HUES64 (cell line): ENCODE data around the gene CLDN14.
"Not testable (repeated sequence)": the region's sequence is repeated elsewhere in the genome, so short reads cannot be mapped to it uniquely, and the experiment has no call there.

Experiments
- H3K27ac ChIP-seq: 2 replicates; pipeline ENCODE4 v1.7.0; 2013; ENCODE audit warnings: low read depth, low read length, inconsistent platforms
- H3K27me3 ChIP-seq: 2 replicates; pipeline ENCODE4 v1.6.1; 2013; ENCODE audit warnings: mild to moderate bottlenecking, low read length; ENCODE audit not compliant: insufficient read depth
- H3K36me3 ChIP-seq: 2 replicates; pipeline ENCODE4 v1.6.1; 2013; ENCODE audit warnings: mild to moderate bottlenecking, low read length; ENCODE audit not compliant: insufficient read depth
- H3K4me1 ChIP-seq: 2 replicates; pipeline ENCODE4 v1.6.1; 2013; ENCODE audit warnings: mild to moderate bottlenecking, low read length, moderate library complexity; ENCODE audit not compliant: insufficient read depth
- H3K4me3 ChIP-seq: 2 replicates; pipeline ENCODE4 v1.5.1; 2013; ENCODE audit warnings: mild to moderate bottlenecking, low read length, moderate library complexity
- H3K9ac ChIP-seq: 2 replicates; pipeline ENCODE4 v1.6.1; 2013; ENCODE audit warnings: mild to moderate bottlenecking, low read depth, low read length
- H3K9me3 ChIP-seq: 2 replicates; pipeline ENCODE4 v1.6.1; 2013; ENCODE audit warnings: low read depth, low read length; ENCODE audit not compliant: insufficient read depth
- WGBS: fragments of 150-250, 120-280 bp; methylation state at CpG from one replicate; pipeline ENCODE4 v1.1.7; 2013; ENCODE audit warnings: missing lambda C conversion rate; 5-methylcytosine and 5-hydroxymethylcytosine counted together

Gene CLDN14

GRCh38 chr21:36482181-36482580, 2.3 kb upstream of the CLDN14 start:
- H3K4me1 ChIP-seq, result peaks cover 4% of the 10 kb centered on the region; the same call in 1 of the 2 replicates
- no peak overlapping the region for H3K4me3 ChIP-seq
- 67% methylated on average over 4 of the region's 4 CpGs for WGBS
- H3K9me3 ChIP-seq, result no peaks in the 10 kb centered on the region
- H3K27ac ChIP-seq, result no peak overlapping the region
- no peaks in the 10 kb centered on the region for H3K27me3 ChIP-seq
- no peak overlapping the region for H3K9ac ChIP-seq
- H3K36me3 ChIP-seq, result no peaks in the 10 kb centered on the region

GRCh38 chr21:36481639-36482038, 1.7 kb upstream of the CLDN14 start:
- Histone ChIP-seq H3K36me3 (no peaks in the 10 kb centered on the region), H3K4me3 (no peak overlapping the region), H3K9ac (no peak overlapping the region), H3K27me3 (no peaks in the 10 kb centered on the region), H3K4me1 (peaks cover 4% of the 10 kb centered on the region; the same call in 1 of the 2 replicates), H3K27ac (no peak overlapping the region), H3K9me3 (no peaks in the 10 kb centered on the region)
- WGBS, result 94% methylated on average over 3 of the region's 5 CpGs

- H3K27ac ChIP-seq, result no peak overlapping the region
- H3K9ac ChIP-seq, result no peak overlapping the region
- peaks cover 4% of the 10 kb centered on the region; the same call in 1 of the 2 replicates for H3K4me1 ChIP-seq
- H3K4me3 ChIP-seq, result no peak overlapping the region
- no peaks in the 10 kb centered on the region for H3K9me3 ChIP-seq
- no peaks in the 10 kb centered on the region for H3K27me3 ChIP-seq
- 93% methylated on average over 12 of the region's 12 CpGs for WGBS
- H3K36me3 ChIP-seq, result no peaks in the 10 kb centered on the region
These were observed 696 bp upstream of the CLDN14 start for GRCh38 chr21:36480618-36481017.

- H3K36me3 ChIP-seq, result no peaks in the 10 kb centered on the region
- H3K27ac ChIP-seq, result no peak overlapping the region
- H3K4me3 ChIP-seq, result no peak overlapping the region
- no peaks in the 10 kb centered on the region for H3K9me3 ChIP-seq
- no peaks in the 10 kb centered on the region for H3K27me3 ChIP-seq
- 68% methylated on average over 7 of the region's 7 CpGs for WGBS
- no peak overlapping the region for H3K9ac ChIP-seq
- H3K4me1 ChIP-seq, result peaks cover 4% of the 10 kb centered on the region; the same call in 1 of the 2 replicates
These were observed 981 bp downstream of the CLDN14 start for GRCh38 chr21:36478941-36479340.

GRCh38 chr21:36478207-36478701, 1.7 kb downstream of the CLDN14 start:
- H3K9ac ChIP-seq, result no peak overlapping the region
- peaks cover 4% of the 10 kb centered on the region; the same call in 1 of the 2 replicates for H3K4me1 ChIP-seq
- 83% methylated on average over 6 of the region's 6 CpGs for WGBS
- no peak overlapping the region for H3K4me3 ChIP-seq
- H3K27ac ChIP-seq, result no peak overlapping the region
- H3K36me3 ChIP-seq, result no peaks in the 10 kb centered on the region
- no peaks in the 10 kb centered on the region for H3K27me3 ChIP-seq
- H3K9me3 ChIP-seq, result no peaks in the 10 kb centered on the region

- Histone ChIP-seq H3K27ac (no peak overlapping the region), H3K36me3 (no peaks in the 10 kb centered on the region), H3K9me3 (no peaks in the 10 kb centered on the region), H3K4me1 (peaks cover 4% of the 10 kb centered on the region; the same call in 1 of the 2 replicates), H3K9ac (no peak overlapping the region), H3K27me3 (no peaks in the 10 kb centered on the region), H3K4me3 (no peak overlapping the region)
- WGBS, result 87% methylated on average over 7 of the region's 7 CpGs
These were observed 2.4 kb downstream of the CLDN14 start for GRCh38 chr21:36477559-36477958.

GRCh38 chr21:36477001-36477400, 2.9 kb downstream of the CLDN14 start:
- WGBS, result 91% methylated on average over 4 of the region's 4 CpGs
- no peak overlapping the region for H3K4me3 ChIP-seq
- no peak overlapping the region for H3K27ac ChIP-seq
- no peak overlapping the region for H3K9ac ChIP-seq
- H3K4me1 ChIP-seq, result peaks cover 4% of the 10 kb centered on the region; the same call in 1 of the 2 replicates
- no peaks in the 10 kb centered on the region for H3K36me3 ChIP-seq
- H3K27me3 ChIP-seq, result no peaks in the 10 kb centered on the region
- H3K9me3 ChIP-seq, result no peaks in the 10 kb centered on the region

- H3K27ac ChIP-seq, H3K27me3 ChIP-seq, H3K4me3 ChIP-seq, H3K4me1 ChIP-seq, H3K36me3 ChIP-seq, H3K9ac ChIP-seq, H3K9me3 ChIP-seq: not testable (repeated sequence)
- WGBS, result 90% methylated on average over 5 of the region's 5 CpGs
These were observed 3.4 kb downstream of the CLDN14 start for GRCh38 chr21:36476541-36476940.

GRCh38 chr21:36474591-36474990, 5.3 kb downstream of the CLDN14 start:
- H3K9ac ChIP-seq, result no peak overlapping the region
- H3K27me3 ChIP-seq, result no peaks in the 10 kb centered on the region
- no peak overlapping the region for H3K4me3 ChIP-seq
- WGBS, result 91% methylated on average over 6 of the region's 6 CpGs
- H3K27ac ChIP-seq, result no peak overlapping the region
- H3K4me1 ChIP-seq, result peaks cover 14% of the 10 kb centered on the region
- no peaks in the 10 kb centered on the region for H3K9me3 ChIP-seq
- no peaks in the 10 kb centered on the region for H3K36me3 ChIP-seq

- no peak overlapping the region for H3K27ac ChIP-seq
- no peaks in the 10 kb centered on the region for H3K9me3 ChIP-seq
- peaks cover 10% of the 10 kb centered on the region; the same call in 1 of the 2 replicates for H3K4me1 ChIP-seq
- no peak overlapping the region for H3K9ac ChIP-seq
- no peaks in the 10 kb centered on the region for H3K27me3 ChIP-seq
- no peak overlapping the region for H3K4me3 ChIP-seq
- H3K36me3 ChIP-seq, result no peaks in the 10 kb centered on the region
- 100% methylated on average over 1 of the region's 1 CpG for WGBS
These were observed 6.7 kb downstream of the CLDN14 start for GRCh38 chr21:36473203-36473602.

- Histone ChIP-seq H3K27ac (no peak overlapping the region), H3K9ac (no peak overlapping the region)
- whole genome bisulfite sequencing, result 94% methylated on average over 2 of the region's 2 CpGs
These were observed 7.5 kb downstream of the CLDN14 start for GRCh38 chr21:36472377-36472776.

GRCh38 chr21:36471254-36471723, 8.6 kb downstream of the CLDN14 start:
- Histone ChIP-seq H3K27me3 (no peaks in the 10 kb centered on the region), H3K27ac (no peak overlapping the region), H3K36me3 (no peaks in the 10 kb centered on the region), H3K4me1 (peaks cover 10% of the 10 kb centered on the region; the same call in 1 of the 2 replicates), H3K4me3 (no peak overlapping the region), H3K9ac (no peak overlapping the region), H3K9me3 (no peaks in the 10 kb centered on the region)
- WGBS, result 86% methylated on average over 1 of the region's 1 CpG

More at GRCh38 chr21:36472377-36472776, 7.5 kb downstream of the CLDN14 start:
- no peak overlapping the region for H3K4me3 ChIP-seq
- H3K4me1 ChIP-seq, result peaks cover 10% of the 10 kb centered on the region; the same call in 1 of the 2 replicates
- H3K27me3 ChIP-seq, result no peaks in the 10 kb centered on the region
- H3K36me3 ChIP-seq, result no peaks in the 10 kb centered on the region
- no peaks in the 10 kb centered on the region for H3K9me3 ChIP-seq
